ENCODE data around the gene SEZ6L. TPM values are rescaled to one million over a fixed set of nuclear protein-coding genes. Genes with fewer than 3 reads are reported as not detected.

The SEZ6L gene
- polyA plus RNA-seq, 1 donor (not counting 4 experiments of a cell fraction or from before 2014, with no cell fraction given): not detected

DNA sequence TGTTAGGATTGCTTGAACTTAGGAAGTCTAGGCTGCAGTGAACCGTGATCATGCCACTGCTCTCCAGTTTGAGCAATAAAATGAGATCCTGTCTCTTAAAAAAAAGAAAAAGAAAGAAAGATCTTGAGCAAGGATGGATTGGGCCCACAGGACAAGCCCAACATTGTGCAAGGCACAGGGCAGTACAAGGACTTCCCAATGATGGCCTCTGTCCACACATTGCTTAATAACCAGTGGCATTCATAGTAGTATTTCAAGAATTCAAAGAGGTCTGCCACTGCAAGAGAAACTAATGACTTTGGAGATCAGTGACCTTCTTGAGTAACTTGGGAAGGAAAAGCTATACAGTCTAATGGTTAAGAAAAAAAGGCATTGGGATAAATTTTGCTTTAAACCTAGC lies 44.6 kb downstream of the SEZ6L start:
- TF ChIP-seq, protein P1, sequence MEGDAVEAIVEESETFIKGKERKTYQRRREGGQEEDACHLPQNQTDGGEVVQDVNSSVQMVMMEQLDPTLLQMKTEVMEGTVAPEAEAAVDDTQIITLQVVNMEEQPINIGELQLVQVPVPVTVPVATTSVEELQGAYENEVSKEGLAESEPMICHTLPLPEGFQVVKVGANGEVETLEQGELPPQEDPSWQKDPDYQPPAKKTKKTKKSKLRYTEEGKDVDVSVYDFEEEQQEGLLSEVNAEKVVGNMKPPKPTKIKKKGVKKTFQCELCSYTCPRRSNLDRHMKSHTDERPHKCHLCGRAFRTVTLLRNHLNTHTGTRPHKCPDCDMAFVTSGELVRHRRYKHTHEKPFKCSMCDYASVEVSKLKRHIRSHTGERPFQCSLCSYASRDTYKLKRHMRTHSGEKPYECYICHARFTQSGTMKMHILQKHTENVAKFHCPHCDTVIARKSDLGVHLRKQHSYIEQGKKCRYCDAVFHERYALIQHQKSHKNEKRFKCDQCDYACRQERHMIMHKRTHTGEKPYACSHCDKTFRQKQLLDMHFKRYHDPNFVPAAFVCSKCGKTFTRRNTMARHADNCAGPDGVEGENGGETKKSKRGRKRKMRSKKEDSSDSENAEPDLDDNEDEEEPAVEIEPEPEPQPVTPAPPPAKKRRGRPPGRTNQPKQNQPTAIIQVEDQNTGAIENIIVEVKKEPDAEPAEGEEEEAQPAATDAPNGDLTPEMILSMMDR (optimal IDR thresholded peaks at IDR 0.05 in 1 of 3, IDR thresholded peaks at IDR 0.05 in 1 of 3, conservative IDR thresholded peaks at IDR 0.05 in 1 of 3; ENCODE audit: extremely low read depth in 1 of 3, insufficient read depth in 2 of 3, low read length in 3 of 3): no peak
- no peak for TF ChIP-seq EZH2 (IDR thresholded peaks at IDR 0.05; ENCODE audit: low read length)
- FAIRE-seq (no peak), DNase-seq (ENCODE audit: low read depth, low spot score) (no peak)
- no peaks in the 10 kb centered on the region for H3K9me3 ChIP-seq (ENCODE audit: control insufficient read depth, low read depth, low read length)
- no peak overlapping the region for H3K4me2 ChIP-seq (ENCODE audit: control insufficient read depth, extremely low read depth, insufficient read depth, low read depth, low read length)
- no peak overlapping the region for H3K9ac ChIP-seq (ENCODE audit: control insufficient read depth, extremely low read depth, insufficient read depth, low read length)
- H4K20me1 ChIP-seq (ENCODE audit: control insufficient read depth, extremely low read depth, insufficient read depth, low read length): no peaks in the 10 kb centered on the region
- H3K4me3 ChIP-seq (ENCODE audit: control insufficient read depth in 2 of 3, extremely low read depth in 1 of 3, insufficient read depth in 2 of 3, low read depth in 1 of 3, low read length in 3 of 3): no peak overlapping the region
- H3K27ac ChIP-seq (ENCODE audit: control insufficient read depth, insufficient read depth, low read length): no peak overlapping the region
- dilution Hi-C loops (cut with MboI; ENCODE audit: extremely low pct_ligation_motif_present, low sequenced_read_pairs): no loop called here
- no peak overlapping the region for H2AFZ ChIP-seq (ENCODE audit: control insufficient read depth, low read length)
- H3K36me3 ChIP-seq (ENCODE audit: control insufficient read depth in 2 of 2, extremely low read depth in 1 of 2, insufficient read depth in 2 of 2, low read length in 2 of 2): no peaks in the 10 kb centered on the region
- H3K9me1 ChIP-seq (ENCODE audit: control insufficient read depth, extremely low read depth, insufficient read depth, low read length): no peaks in the 10 kb centered on the region
- H3K27me3 ChIP-seq (ENCODE audit: control insufficient read depth, extremely low read depth, insufficient read depth, low read length): no peaks in the 10 kb centered on the region
- H3K4me1 ChIP-seq (ENCODE audit: control insufficient read depth, extremely low read depth, insufficient read depth, low read length): no peaks in the 10 kb centered on the region
- no peaks in the 10 kb centered on the region for H3K79me2 ChIP-seq (ENCODE audit: control insufficient read depth, insufficient read depth, low read length)

DNA sequence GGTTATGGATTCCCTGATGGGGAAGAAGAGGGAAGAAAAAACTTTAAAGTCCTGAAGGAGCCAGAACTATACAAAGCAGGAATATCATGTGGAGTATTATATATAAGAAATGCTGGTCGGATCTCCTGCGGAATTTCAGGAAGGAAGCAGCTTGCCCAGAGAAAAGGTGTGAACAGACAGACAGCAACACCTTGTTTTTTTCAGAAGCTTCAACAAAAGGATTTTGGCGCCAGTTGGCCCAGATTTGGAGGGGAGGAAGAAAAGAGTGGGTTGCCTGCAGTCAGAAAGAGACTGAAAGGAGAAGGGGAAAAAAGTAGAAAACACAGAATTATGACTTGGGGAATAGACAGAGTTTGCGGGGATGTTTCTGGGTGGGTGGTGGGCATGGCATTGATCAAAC lies 45.2 kb downstream of the SEZ6L start:
- Histone ChIP-seq H3K4me1 (ENCODE audit: control insufficient read depth, extremely low read depth, insufficient read depth, low read length) (no peaks in the 10 kb centered on the region), H3K36me3 (ENCODE audit: control insufficient read depth in 2 of 2, extremely low read depth in 1 of 2, insufficient read depth in 2 of 2, low read length in 2 of 2) (no peaks in the 10 kb centered on the region), H3K9me1 (ENCODE audit: control insufficient read depth, extremely low read depth, insufficient read depth, low read length) (no peaks in the 10 kb centered on the region), H4K20me1 (ENCODE audit: control insufficient read depth, extremely low read depth, insufficient read depth, low read length) (no peaks in the 10 kb centered on the region), H3K9me3 (ENCODE audit: control insufficient read depth, low read depth, low read length) (no peaks in the 10 kb centered on the region), H3K27ac (ENCODE audit: control insufficient read depth, insufficient read depth, low read length) (no peak overlapping the region), H3K9ac (ENCODE audit: control insufficient read depth, extremely low read depth, insufficient read depth, low read length) (no peak overlapping the region), H3K79me2 (ENCODE audit: control insufficient read depth, insufficient read depth, low read length) (no peaks in the 10 kb centered on the region), H2AFZ (ENCODE audit: control insufficient read depth, low read length) (no peak overlapping the region), H3K4me3 (ENCODE audit: control insufficient read depth in 2 of 3, extremely low read depth in 1 of 3, insufficient read depth in 2 of 3, low read depth in 1 of 3, low read length in 3 of 3) (no peak overlapping the region), H3K4me2 (ENCODE audit: control insufficient read depth, extremely low read depth, insufficient read depth, low read depth, low read length) (no peak overlapping the region), H3K27me3 (ENCODE audit: control insufficient read depth, extremely low read depth, insufficient read depth, low read length) (no peaks in the 10 kb centered on the region)
- DNase-seq (ENCODE audit: low read depth, low spot score) (no peak), FAIRE-seq (no peak)
- dilution Hi-C loops (cut with MboI; ENCODE audit: extremely low pct_ligation_motif_present, low sequenced_read_pairs): no loop called here
- TF ChIP-seq, protein P1 (optimal IDR thresholded peaks at IDR 0.05 in 1 of 3, IDR thresholded peaks at IDR 0.05 in 1 of 3, conservative IDR thresholded peaks at IDR 0.05 in 1 of 3; ENCODE audit: extremely low read depth in 1 of 3, insufficient read depth in 2 of 3, low read length in 3 of 3): no peak
- TF ChIP-seq EZH2 (IDR thresholded peaks at IDR 0.05; ENCODE audit: low read length): no peak
